ENCODE data around the gene ZNF678.
"Not testable (repeated sequence)": the region's sequence is repeated elsewhere in the genome, so short reads cannot be mapped to it uniquely, and the experiment has no call there.

ZNF678 gene

GRCh38 chr1:227556288-227556687, 7.1 kb upstream of the ZNF678 start:
- no peak for DNase-seq

DNA sequence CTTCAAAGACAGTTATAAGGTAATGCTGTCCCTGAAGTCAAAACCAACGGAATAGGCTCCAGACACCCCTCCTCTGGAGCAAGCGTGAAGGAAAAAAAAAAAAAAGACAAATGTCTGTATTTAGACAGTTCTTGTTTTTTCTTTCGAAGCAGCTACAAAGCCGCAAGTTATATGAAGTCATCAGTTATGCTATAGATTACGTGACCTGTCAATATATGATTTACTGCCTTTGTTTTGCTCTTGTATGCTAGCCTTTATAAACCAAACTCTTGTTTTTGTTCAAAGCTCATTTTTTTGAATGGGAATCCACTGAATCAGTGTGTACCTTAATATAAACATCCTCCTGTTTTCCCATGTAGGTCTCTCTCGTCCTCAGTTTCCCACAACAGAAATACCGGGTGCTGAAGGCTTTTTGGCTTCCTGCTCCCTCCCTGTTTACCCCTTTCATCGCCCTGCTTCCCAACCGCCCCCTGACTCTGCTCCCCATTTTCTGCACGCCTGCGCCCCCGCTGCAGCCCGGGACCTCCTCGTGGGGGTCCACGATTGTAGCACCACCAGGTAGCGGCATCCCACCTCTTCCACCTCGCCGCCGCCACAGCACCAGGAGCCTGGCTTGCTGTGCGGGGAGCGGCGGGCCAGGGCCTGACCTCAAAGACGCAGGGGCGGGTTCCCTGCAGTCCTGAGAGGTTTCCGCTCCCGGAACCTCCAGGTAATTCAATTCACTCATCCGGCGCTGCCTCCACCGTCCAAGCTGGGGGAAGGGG, 5.2 kb upstream of the ZNF678 start:
- DNase-seq, result no peak

GRCh38 chr1:227558732-227559262, 4.6 kb upstream of the ZNF678 start:
- no peak for DNase-seq

- no peak for DNase-seq
Measured at GRCh38 chr1:227559499-227559898, 3.9 kb upstream of the ZNF678 start.

DNA sequence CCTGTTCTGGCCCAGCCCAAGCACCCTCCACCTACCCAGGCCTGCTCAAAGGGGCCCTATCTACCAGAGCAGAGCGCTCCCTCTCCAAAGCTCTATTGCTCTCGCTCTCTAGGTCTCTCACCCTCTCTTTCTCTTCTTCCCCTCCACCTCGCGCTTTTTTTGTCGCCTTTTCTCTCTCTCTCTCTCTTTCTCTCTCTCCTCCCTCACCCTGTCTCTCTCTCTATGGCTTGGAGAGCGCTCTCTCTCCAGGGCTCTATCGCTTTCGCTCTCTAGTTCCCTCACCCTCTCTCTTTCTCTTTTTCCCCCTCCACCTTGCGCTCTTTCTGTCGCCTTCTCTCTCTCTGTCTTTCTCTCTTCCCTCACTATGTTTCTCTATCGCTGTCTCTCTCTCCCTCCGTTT, 3.4 kb upstream of the ZNF678 start:
- no peak for DNase-seq

GRCh38 chr1:227560393-227561173, 2.8 kb upstream of the ZNF678 start:
- DNase-seq, result no peak

DNA sequence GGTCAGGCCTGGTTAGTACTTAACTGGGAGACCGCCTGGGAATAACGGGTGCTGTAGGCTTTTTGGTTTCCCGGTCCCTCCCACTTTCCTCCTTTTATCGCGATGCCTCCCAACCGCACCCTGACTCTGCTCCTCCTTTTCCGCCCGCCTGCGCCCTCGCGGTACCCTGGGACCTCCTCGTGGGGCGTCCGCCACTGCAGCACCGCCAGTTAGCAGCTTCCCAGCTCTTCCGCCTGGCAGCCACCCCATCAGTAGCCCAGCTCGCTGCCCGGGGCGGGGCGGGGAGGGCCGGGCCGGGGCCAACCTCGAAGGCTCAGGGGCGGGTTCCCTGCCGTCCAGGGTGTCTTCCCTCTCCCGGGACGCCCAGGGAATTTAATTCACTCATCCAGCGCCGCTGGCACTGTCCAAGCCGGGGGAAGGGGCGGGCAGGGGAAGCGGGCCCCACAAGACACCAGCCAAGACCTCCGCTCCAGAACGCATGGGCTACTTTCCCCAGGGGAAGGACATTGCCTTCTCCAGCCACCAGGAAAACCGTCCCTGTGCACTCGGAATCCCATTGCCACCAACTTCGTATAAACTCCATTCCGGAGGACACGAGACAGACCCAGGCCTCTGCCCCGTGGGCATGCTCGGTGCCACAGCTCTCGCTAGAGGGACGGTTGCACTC, 2.0 kb upstream of the ZNF678 start:
- no peak for DNase-seq

- DNase-seq, result no peak
Measured at GRCh38 chr1:227562037-227562436, 1.3 kb upstream of the ZNF678 start.

DNA sequence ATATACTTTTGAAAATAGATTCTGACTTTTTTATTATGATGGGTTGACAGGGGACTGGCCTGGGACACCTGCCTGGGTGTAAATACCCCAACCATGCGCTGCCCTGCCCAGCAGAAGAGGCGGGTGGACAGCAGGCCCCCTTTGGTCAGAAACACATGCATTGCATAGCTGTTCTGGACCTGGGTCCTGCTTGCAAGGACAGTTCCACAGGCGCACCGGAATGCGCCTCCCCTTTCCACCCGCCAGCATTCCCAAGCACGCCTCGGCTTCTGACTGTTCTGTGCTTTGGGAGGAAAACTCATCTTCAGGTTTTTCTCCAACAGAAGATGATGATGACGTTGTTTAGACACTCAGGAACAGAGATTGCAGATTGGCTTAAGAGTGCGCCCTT, 428 bp upstream of the ZNF678 start:
- DNase-seq, result no peak

DNA sequence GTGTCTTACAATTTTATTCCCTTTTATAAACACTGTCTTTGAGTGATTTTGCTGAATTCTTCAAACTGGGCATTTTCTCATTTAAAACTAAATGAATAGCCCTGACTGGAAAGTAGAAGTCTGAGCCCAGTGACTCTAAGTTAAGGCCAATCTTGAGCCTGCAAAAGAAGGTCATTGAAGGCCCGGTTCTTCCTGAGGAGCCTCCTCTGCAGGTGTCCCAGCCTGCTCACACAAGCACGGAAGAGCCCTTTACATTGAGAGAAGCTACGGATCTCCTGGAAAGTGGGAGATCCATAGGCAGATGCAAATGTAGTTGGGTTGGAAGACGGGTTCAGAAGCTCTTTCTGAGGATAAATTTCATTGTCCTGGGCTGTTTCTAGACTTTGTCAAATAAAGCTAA, 3.9 kb downstream of the ZNF678 start:
- no peak for DNase-seq

DNA sequence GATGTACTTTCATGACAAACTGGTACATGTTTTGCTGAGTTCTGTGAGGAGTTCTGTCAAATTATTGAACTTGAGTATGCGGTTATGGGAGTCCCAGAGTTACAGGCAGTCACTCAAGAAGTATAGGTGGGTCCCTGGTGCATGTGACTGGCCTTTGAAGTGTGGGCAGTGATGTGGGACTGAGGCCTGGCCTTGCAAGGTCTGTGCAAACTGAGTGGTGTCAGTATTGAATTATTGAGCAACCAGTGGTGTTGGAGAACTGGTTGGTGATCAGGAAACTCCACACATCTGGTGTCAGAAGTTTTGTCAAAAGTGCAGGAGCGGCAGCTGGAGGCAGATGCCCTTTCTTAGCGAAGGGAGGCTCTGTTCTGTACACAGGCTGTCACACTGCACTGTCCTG, 5.2 kb downstream of the ZNF678 start:
- no peak for DNase-seq

DNA sequence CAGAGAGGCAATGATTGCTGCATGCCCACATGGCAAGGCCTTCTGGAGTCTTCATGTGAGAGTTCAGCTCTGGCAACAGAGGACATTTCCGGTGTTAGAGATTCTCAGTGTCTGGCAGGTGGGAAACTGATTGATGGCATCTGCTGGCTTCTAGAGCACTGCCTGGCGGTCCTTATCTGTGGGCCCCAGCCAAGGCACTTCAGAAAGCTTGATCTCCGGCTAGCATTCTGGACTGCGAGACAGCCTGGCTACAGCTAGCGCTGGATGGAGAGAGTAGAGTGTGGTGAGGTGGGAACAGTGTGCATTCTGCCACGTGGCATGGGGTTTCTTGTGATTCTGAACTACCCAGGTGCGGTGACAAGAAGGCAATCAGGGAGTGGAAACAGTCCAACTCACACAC, 9.4 kb downstream of the ZNF678 start:
- DNase-seq, result no peak

DNA sequence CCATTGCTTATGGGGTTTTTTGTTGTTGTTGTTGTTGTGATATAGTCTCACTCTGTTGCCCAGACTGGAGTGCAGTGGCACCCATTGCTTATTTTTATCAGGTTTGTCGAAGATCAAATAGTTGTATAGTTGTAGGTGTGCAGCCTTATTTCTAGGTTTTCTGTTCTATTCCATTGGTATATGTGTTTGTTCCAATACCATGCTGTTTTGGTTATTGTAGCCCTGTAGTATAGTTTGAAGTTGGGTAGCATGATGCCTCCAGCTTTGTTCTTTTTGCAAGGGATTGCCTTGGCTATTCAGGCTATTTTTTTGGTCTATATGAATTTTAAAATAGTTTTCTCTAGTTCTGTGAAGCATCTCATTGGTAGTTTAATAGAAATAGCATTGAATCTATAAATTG, 11.6 kb downstream of the ZNF678 start:
- DNase-seq, result no peak

DNA sequence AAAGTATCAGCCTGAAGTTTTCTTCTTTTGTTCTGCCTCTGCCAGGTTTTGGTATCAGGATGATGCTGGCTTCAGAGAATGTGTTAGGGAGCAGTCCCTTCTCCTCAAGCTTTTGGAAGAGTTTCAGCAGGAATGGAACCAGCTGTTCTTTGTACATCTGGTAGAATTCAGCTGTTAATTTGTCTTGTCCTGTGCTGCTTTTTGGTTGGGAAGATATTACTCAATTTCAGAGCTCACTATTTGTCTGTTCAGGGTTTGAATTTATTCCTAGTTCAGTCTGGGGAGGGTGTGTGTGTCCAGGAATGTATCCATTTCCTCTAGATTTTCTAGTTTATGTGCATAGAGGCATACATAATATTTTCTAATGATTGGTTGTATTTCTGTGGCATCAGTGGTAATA, 12.8 kb downstream of the ZNF678 start:
- no peak for DNase-seq

GRCh38 chr1:227577500-227577899, 14.1 kb downstream of the ZNF678 start:
- no peak for DNase-seq

GRCh38 chr1:227583354-227583753, 20.0 kb downstream of the ZNF678 start:
- DNase-seq, result no peak

DNA sequence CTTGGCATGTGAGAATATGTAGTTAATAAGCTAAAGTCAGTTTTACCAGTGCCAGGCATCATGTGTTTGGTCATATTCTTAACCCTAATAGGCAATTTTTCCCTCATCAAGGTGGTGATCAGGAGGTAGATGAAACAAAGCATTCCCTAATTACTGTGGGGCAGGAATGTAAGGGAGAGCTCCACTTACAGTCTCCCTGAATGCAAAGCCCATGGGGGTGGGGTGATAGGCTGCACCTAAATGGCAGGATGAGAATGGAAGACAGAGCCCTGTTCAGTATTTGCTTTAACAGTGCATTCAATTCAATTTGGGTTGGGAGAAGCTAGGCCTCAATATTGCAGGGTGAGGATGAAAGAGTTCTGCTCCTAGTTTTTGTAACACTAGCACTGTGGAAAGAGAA, 23.4 kb downstream of the ZNF678 start:
- DNase-seq, result no peak

DNA sequence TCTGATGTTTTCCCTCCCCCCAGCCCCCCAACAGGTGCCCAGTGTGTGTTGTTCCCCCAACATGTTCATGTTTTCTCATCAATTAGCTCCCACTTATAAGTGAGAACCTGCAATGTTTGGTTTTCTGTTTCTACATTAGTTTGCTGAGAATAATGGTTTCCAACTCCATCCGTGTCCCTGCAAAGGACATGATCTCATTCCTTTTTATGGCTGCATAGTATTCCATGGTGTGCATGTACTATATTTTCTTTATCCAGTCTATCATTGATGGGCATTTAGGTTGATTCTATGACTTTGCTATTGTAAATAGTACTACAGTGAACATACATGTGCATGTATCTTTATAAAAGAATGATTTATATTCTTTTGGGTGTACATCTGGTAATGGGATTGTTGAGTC, 24.6 kb downstream of the ZNF678 start:
- no peak for DNase-seq

GRCh38 chr1:227588769-227589168, 25.4 kb downstream of the ZNF678 start:
- not testable (repeated sequence) for DNase-seq

DNA sequence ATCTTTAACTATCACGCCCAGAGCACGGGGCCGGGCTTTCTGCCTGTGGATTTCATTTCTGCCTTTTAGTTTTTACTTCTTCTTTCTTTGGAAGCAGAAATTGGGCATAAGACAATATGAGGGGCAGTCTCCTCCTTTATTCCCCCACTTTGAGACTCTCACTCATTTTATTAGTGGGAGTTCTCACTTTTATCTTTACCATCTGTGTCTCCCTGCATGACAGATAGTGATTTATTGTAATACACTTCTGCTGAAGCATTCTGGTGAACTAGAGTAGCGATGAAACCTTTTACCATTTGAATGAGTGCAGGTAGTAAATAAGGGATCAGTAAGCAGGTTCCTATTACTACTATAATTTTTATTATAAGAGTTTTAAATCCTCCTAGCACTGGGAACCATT, 26.4 kb downstream of the ZNF678 start:
- DNase-seq, result not testable (repeated sequence)

DNA sequence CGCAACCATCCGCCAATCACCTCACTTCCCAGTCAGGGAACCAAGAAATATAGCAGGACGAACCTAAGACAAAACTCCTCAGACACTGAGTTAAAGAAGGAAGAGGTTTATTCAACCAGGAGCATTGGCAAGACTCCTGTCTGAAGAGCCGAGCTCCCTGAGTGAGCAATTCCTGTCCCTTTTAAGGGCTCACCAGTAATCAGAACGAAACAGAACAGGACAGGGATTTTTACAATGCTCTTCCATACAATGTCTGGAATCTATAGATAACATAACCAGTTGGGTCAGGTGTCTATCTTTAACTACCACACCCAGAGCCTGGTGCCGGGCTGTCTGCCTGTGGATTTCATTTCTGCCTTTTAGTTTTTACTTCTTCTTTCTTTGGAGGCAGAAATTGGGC, 32.9 kb downstream of the ZNF678 start:
- not testable (repeated sequence) for DNase-seq

- DNase-seq, result no peak
Measured at GRCh38 chr1:227603327-227603726, 40.0 kb downstream of the ZNF678 start.

DNA sequence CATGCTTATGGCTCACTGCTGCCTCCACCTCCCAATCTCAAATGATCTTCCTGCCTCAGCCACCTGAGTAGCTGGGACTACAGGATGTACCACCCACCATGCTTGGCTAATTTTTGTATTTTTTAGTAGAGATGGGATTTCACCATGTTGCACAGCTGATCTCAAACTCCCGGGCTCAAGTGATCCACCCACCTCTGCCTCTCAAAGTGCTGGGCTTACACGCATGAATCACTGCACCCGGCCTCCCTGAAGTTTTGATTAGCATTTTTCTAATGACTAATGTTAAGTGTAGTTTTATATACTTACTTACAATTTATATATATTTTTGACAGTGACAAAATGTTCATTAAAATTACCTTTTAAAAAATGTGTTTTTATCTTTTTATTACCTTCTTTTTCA, 41.1 kb downstream of the ZNF678 start:
- no peak for DNase-seq

GRCh38 chr1:227606271-227606670, 42.9 kb downstream of the ZNF678 start:
- not testable (repeated sequence) for DNase-seq
